Neuron (in vitro differentiated cells): Measurements from ENCODE around the gene SPAG17.

Experiments
- H2AFZ ChIP-seq: one replicate; pipeline ENCODE4 v1.6.1; 2013; ENCODE audit warnings: low read depth, mild to moderate bottlenecking, inconsistent platforms, low read length, moderate library complexity
- H3K27me3 ChIP-seq: one replicate; pipeline ENCODE4 v1.6.1; 2013; ENCODE audit warnings: low read length; ENCODE audit not compliant: insufficient read depth
- H3K36me3 ChIP-seq: one replicate; pipeline ENCODE4 v1.6.1; 2013; ENCODE audit warnings: low read length; ENCODE audit not compliant: insufficient read depth
- H3K4me1 ChIP-seq: one replicate; pipeline ENCODE4 v1.6.1; 2013; ENCODE audit warnings: low read length; ENCODE audit not compliant: insufficient read depth
- H3K4me3 ChIP-seq: 2 replicates; pipeline ENCODE4 v1.5.1; 2013; ENCODE audit warnings: mild to moderate bottlenecking, low read length, moderate library complexity
- H3K9me3 ChIP-seq: one replicate; pipeline ENCODE4 v1.6.1; 2013; ENCODE audit warnings: low read length

Gene SPAG17

DNA sequence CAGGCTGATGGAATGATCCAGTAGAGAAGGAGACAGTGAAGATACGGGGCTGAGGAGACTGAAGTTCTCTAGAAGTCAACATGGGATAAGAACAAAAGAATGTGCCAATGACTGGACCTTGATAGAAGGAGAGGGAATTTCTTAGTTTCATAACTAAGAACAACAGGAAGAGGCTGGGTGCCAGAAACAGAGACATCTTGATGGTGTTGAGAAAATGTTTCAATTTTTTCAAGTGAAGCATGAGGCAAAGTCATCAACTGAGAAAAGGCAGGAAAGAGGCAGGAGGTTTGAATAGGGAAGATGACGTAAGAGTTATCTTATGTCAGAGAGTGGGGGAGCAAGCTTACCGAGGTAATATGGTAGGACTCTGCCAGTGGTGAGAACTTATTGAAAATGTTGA is 80.1 kb downstream of the SPAG17 start:
- H3K36me3 ChIP-seq: no peaks in the 10 kb centered on the region
- no peak overlapping the region for H3K4me3 ChIP-seq
- H2AFZ ChIP-seq: no peak overlapping the region
- no peaks in the 10 kb centered on the region for H3K9me3 ChIP-seq
- H3K27me3 ChIP-seq: no peaks in the 10 kb centered on the region
- no peaks in the 10 kb centered on the region for H3K4me1 ChIP-seq

DNA sequence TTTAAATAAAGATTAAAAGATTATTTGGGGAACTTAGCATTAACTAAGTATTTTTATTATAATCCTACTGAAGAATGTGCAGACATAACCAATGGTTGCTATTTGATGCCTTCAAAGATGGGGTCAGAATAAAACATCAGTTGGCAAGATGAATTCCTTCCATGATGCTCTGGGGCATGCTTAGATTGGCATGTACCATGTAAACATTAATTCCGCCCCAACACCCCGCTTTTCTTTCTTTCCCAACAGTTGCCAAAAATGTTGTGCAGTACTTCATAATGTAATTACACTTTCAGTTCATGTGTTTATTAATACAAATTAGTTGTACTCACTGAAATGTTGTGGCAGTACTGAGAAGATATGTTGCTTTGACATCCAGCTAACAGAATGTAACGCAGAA is 82.6 kb downstream of the SPAG17 start:
- Histone ChIP-seq H3K36me3 (no peaks in the 10 kb centered on the region), H3K9me3 (no peaks in the 10 kb centered on the region), H3K27me3 (no peaks in the 10 kb centered on the region), H3K4me3 (no peak overlapping the region), H3K4me1 (no peaks in the 10 kb centered on the region), H2AFZ (no peak overlapping the region)

DNA sequence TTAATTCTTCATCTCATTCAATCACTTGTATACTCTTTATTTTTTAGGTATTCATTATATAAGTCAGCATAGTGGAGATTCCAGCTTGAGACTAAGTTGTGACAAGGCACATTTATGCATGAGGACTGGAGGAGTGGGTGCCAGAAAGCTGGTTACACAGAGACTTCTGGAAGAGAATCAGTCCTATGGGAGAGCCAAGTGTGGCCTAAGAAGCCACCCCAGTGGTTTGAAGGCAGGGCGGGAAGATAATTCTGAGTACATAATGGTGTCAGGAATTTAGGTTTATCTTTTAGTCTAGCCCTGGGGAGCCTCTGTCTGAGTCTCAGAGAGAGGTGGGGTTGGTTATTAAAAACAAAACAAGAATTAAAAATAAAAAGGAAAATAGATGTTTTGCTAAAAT is 83.0 kb downstream of the SPAG17 start:
- no peaks in the 10 kb centered on the region for H3K9me3 ChIP-seq
- no peak overlapping the region for H3K4me3 ChIP-seq
- no peak overlapping the region for H2AFZ ChIP-seq
- no peaks in the 10 kb centered on the region for H3K4me1 ChIP-seq
- no peaks in the 10 kb centered on the region for H3K36me3 ChIP-seq
- H3K27me3 ChIP-seq: no peaks in the 10 kb centered on the region

DNA sequence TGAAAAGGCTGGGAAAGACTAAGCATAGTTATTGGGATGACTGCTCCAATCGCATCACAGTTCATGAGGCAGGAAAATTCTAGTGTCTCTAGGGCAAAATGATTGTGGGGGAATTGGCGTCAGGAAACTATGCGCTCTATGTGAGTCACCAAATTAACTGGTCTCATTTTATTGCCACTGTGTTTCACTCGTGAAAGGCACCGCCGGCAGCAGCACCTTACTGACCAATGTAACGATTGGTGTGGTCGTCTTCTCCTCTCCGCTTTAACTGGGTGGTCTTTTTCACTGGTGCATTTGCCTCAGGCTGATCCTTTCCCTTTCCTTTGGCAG is 83.5 kb downstream of the SPAG17 start:
- Histone ChIP-seq H3K36me3 (no peaks in the 10 kb centered on the region), H2AFZ (no peak overlapping the region), H3K9me3 (no peaks in the 10 kb centered on the region), H3K4me3 (no peak overlapping the region), H3K4me1 (no peaks in the 10 kb centered on the region), H3K27me3 (no peaks in the 10 kb centered on the region)

DNA sequence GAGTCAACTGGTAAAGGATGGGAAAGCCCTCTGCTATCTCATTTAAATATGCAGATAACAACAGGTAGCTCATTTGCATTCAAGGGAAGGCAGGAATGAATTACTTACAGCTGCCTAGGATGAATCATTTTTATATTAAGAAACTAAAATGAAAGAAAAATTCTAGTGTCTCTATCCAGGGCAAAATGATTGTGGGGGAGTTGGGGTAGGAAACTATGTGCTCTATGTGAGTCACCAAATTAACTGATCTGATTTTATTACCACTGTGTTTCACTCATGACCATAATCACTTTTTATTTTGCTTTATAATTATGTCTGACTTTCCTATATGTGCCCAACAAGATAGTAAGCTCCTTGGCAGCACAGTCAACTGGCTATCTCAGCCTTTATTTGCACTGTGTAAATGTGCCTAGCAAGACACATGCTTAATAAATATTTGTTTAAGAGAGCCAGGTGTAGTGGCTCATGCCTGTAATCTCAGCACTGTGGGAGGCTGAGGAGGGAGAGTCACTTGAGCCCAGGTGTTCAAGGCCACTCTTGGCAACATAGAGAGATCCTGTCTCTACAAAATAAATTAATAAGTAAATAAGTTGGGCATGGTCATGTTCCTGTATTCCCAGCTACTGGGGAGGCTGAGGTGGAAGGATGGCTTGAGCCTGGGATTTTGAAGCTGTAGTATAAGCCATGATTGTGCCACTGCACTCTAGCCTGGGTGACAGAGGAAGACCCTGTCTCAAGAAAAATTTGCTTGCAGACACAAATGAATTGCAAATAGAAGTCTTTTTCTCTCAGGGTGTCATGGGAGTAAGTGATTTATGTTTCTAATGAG is 84.1 kb downstream of the SPAG17 start:
- H3K36me3 ChIP-seq: no peaks in the 10 kb centered on the region
- no peaks in the 10 kb centered on the region for H3K27me3 ChIP-seq
- H3K9me3 ChIP-seq: no peaks in the 10 kb centered on the region
- no peaks in the 10 kb centered on the region for H3K4me1 ChIP-seq
- no peak overlapping the region for H3K4me3 ChIP-seq
- H2AFZ ChIP-seq: no peak overlapping the region

DNA sequence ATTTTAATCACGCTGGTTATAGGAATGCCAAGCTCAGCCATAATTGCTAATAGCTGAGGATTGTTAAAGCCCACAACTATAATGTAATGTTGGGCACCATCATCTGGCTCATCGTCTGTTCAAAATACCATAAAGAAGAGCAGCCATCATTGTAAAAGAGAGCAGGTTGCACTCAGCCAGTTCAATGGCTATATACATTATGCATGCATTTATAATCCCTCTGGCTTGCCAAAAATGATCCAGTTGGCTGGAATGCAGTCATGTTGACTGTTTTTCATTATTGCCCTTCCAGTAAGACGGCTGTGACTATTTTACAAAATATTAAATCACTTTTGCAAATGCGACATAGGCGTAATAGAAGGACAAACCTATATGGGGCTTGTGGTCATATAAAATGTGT is 85.3 kb downstream of the SPAG17 start:
- no peak overlapping the region for H3K4me3 ChIP-seq

DNA sequence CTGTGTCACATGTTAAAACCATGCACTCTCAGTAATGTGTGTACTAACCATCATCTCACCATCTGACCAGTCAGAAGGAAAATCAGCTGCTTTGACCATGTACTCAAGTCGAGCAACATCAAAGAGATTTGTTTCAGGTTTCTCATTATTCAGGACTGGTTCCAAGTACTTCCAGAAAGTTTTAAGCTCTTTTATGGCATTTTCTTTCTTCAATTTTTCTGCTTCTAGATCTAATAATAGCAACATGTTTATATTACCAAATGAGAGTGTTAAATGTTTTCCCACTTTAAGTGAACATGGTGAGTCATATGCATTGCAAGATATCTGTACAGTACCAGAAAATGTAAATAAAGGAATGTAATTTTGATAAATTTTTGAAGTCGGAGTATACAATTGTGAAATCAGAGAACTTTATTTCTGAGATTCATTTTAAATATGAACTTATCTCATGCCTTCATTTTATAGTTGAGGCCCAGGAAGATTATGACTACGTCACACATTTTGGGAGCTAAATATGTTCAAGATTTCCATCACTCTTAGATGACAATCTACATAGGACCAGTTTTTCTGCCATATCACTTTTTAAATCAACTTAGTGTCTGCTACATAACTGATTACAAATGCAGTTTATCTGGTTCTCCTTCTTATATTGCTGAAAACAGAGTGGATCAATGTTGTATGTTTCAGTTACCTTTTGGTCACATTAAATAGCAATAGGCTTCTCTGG is 87.2 kb downstream of the SPAG17 start:
- Histone ChIP-seq H3K27me3 (no peaks in the 10 kb centered on the region), H3K9me3 (no peaks in the 10 kb centered on the region), H3K4me1 (no peaks in the 10 kb centered on the region), H3K36me3 (no peaks in the 10 kb centered on the region), H3K4me3 (no peak overlapping the region), H2AFZ (no peak overlapping the region)

More for the DNA sequence above, 85.3 kb downstream of the SPAG17 start:
- Histone ChIP-seq H2AFZ (no peak overlapping the region), H3K36me3 (no peaks in the 10 kb centered on the region), H3K4me1 (no peaks in the 10 kb centered on the region), H3K9me3 (no peaks in the 10 kb centered on the region), H3K27me3 (no peaks in the 10 kb centered on the region)

DNA sequence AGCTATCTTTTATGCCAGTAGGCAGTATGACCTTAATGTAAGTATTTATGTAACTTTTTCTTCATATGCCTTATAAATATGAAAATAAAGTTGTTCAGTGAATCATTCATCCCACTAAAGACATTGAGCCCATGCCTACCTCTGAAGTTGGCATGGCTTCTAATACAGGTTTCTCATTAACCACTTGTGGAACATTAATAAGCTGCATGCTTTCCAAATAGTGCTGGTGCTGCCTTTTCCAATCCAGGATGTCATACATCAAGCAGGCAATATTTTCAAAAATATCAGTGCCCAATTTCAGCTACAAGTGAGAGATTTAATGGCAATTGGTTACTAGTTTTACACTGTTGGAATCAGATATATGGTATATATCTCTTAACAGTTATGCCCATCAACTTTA is 92.0 kb downstream of the SPAG17 start:
- H3K4me1 ChIP-seq: no peaks in the 10 kb centered on the region
- H3K4me3 ChIP-seq: no peak overlapping the region
- no peaks in the 10 kb centered on the region for H3K36me3 ChIP-seq
- no peak overlapping the region for H2AFZ ChIP-seq
- no peaks in the 10 kb centered on the region for H3K27me3 ChIP-seq
- no peaks in the 10 kb centered on the region for H3K9me3 ChIP-seq

DNA sequence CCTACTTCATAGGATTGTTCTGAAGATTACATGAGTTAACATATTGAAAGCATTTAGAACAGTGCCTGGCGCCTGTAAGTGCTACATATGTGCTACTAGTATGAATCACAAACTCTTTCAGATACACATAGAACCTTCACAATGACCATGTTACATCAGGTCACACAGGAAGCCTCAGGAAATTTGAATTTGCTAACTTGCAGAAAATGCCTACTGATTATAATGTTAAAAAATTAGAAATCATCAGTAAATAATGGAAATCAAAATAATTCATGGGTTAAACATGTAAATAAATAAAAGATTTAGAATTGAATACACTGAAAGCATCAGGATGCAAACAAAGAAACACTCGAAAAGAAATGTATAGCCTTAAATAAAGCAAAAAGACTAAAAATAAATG is 94.9 kb downstream of the SPAG17 start:
- H3K9me3 ChIP-seq: no peaks in the 10 kb centered on the region
- H3K27me3 ChIP-seq: no peaks in the 10 kb centered on the region
- H3K36me3 ChIP-seq: no peaks in the 10 kb centered on the region
- H3K4me3 ChIP-seq: no peak overlapping the region
- no peak overlapping the region for H2AFZ ChIP-seq
- no peaks in the 10 kb centered on the region for H3K4me1 ChIP-seq

DNA sequence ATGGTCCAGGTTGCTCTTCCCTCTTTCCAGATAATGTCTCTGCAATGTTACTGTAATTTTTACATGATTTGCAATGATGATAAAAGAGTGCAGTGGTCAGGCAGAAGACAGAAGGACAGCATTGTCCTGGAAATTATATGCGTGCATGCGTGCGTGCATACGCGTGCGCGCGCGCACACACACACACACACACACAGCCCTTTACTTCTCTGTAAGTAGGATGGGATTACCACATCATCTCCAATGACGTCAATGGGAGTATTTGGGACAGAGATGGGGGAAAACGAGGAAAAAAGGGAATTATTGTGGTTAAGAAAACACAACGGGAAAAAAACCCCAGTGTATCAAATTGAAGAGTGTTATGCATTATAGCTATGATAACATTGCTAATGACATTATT is 99.7 kb downstream of the SPAG17 start:
- no peaks in the 10 kb centered on the region for H3K4me1 ChIP-seq
- no peaks in the 10 kb centered on the region for H3K36me3 ChIP-seq
- H3K9me3 ChIP-seq: no peaks in the 10 kb centered on the region
- no peak overlapping the region for H3K4me3 ChIP-seq
- no peaks in the 10 kb centered on the region for H3K27me3 ChIP-seq
- H2AFZ ChIP-seq: no peak overlapping the region

DNA sequence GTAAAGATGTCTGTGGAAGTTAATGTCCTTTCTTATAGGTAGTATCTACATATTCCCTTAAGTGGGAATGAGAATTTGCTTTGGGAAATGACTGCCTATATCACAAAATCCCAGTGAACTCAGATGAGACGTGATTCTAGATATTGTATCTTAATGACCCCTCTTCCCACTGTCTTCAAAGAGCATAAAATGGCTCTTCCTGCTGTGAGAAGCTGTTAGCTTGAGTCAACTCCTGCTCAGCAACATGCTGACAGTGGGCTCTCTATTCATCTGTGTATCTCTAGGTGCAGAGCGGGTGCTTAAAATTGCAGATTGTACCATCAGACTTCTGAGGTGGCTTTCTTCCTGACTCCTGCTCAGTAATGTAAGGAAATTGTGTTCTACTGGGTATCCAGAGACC is 100.6 kb downstream of the SPAG17 start:
- H3K4me1 ChIP-seq: no peaks in the 10 kb centered on the region
- no peak overlapping the region for H3K4me3 ChIP-seq
- no peaks in the 10 kb centered on the region for H3K9me3 ChIP-seq
- H3K36me3 ChIP-seq: no peaks in the 10 kb centered on the region
- H2AFZ ChIP-seq: no peak overlapping the region
- no peaks in the 10 kb centered on the region for H3K27me3 ChIP-seq

DNA sequence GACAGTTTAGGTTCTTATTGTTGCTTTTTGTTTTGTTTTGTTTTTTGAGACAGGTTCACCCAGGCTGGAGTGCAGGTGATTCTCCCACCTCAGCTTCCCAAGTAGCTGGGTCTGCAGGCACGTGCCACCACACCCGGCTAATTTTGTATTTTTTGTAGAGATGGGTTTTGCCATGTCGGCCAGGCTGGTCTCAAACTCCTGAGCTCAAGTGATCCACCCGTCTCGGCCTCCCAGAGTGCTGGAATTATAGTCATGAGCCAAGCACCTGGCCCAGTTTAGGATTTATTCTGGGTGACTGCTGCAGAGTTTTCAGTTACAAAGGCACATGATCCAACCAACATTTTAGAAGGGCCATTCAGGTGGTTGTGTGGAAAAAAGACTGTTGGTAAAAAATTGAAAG is 102.0 kb downstream of the SPAG17 start:
- H3K27me3 ChIP-seq: no peaks in the 10 kb centered on the region

DNA sequence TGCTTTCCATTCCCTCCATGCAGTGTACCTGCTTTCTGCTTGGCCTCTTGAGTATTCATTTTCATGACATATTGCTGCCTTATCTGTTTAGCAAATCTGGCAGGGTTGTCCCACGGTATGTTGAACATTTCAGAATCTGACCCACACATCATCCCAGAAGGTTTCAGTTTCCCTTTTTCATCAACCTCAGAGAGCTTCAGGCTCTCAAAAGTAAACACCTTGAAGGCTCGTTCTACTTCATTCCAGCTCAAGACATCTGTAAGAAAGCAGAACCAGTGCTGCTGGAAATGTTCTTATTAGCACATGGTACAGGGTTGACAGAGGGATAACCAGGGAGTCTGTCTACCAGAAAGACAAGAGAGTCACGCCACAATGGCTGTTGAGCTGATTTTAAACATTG is 103.6 kb downstream of the SPAG17 start:
- Histone ChIP-seq H3K9me3 (no peaks in the 10 kb centered on the region), H3K36me3 (no peaks in the 10 kb centered on the region), H2AFZ (no peak overlapping the region), H3K4me3 (no peak overlapping the region), H3K4me1 (no peaks in the 10 kb centered on the region), H3K27me3 (no peaks in the 10 kb centered on the region)

More for the DNA sequence above, 102.0 kb downstream of the SPAG17 start:
- no peaks in the 10 kb centered on the region for H3K9me3 ChIP-seq
- no peak overlapping the region for H2AFZ ChIP-seq
- H3K4me1 ChIP-seq: no peaks in the 10 kb centered on the region
- no peaks in the 10 kb centered on the region for H3K36me3 ChIP-seq
- no peak overlapping the region for H3K4me3 ChIP-seq
